Left kidney (tissue), 2 donors: ENCODE results near the gene POP4. TPM values are rescaled to one million over a fixed set of nuclear protein-coding genes. Genes with fewer than 3 reads are reported as not detected.

Experiments
- DNase-seq: peaks from one replicate; pipeline ENCODE4 v3.0.0-alpha.2; 2013
- polyA plus RNA-seq: library from polyadenylated mRNA; unstranded; fragments of 120-200 nt; gene quantifications from one replicate; pipeline ENCODE4 v1.2.1, GENCODE V29; 2013; ENCODE audit not compliant: insufficient read length

Gene POP4
- polyA plus RNA-seq, 1 donor: 66.2 TPM

DNA sequence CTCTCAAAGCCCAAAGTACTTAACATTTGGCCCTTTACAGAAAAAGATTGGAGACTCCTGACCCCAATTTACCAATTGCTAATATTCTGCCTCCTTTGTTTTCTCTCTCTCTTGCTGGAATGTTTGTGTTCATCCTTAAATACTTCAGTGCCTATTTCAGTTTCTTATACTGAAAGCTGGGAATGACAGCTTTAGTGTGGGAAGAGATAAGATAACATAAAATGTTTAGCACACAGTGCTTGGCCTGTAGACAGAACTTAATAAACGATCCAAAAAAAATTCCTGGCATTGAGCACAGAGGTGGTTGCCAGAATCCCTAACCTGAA, 56.2 kb downstream of the POP4 start:
- DNase-seq: no peak

DNA sequence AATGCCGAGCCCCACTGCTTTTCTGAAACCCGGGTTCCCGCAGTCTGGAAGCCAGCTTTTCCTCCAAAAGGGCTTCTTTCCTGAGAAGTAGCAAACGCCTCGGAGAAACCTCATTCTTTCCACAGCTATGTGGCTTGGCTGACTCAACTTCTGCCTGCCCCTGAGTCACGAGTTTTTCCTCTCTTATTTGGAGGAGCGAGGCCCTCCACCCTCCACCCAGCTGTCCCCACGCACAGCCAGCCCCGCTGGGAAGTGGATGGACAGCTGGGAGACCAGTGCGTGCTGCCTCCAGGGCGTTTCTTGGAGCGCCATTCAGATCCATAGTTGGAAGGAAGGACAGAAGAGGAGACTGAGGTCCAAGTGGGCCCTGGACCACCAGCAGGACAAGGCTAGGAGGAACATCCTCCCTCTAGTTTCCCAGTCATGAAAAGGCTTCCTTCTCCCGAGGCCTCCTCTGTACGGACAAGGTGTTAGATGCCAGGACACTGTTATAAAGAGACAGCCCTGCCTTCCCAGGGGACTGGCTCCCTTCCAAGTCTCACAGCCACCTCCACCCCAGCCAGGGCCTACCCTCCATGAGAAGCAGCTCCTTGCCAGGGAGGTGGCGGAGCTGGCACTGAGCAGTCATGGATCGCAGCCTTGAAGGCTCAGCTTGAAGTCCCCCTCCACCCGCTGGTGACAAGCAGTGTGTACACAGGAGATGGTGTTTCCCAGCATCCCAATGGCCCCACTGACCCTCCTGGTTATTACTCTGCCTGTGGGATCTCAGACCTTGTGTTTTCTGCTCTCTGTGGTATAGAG, 56.7 kb downstream of the POP4 start:
- DNase-seq: no peak

- no peak for DNase-seq
These were observed 58.0 kb downstream of the POP4 start for GRCh38 chr19:29663861-29664752.

DNA sequence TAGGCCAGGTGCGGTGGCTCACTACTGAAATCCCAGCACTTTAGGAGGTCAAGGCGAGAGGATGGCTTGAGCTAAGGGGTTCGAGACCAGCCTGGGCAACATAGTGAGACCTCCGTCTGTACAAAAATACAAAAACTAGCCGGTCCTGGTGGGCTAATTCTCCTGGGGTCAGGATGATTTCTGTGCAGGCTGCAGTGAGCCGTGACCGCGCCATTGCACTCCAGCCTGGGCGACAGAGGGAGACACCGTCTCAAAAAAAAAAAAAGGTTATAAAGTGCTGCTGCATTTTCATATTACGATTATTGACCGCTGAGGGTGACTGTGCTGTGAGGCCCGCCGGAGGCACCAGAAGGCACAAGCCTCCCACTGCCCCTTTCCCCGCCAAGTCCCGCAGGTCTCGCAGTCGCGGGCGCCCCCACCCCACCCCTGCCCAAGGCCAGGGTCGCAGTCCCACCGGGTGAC, 58.7 kb downstream of the POP4 start:
- DNase-seq: no peak

GRCh38 chr19:29665215-29665825, 59.2 kb downstream of the POP4 start, which contains the start of gene PLEKHF1:
Gene PLEKHF1, plus strand, starts transcription at chr19:29665461. Its CDS starts 8,379 bp downstream, at chr19:29673840.
- DNase-seq: peak; percentile 83

GRCh38 chr19:29665826-29666577, 59.9 kb downstream of the POP4 start:
- DNase-seq: no peak

Other genes starting within 250 kb of the POP4 start
- gene VSTM2B, start 80.3 kb upstream of the POP4 start, polyA plus RNA-seq: 1.1 TPM
- 1.2 TPM for gene PLEKHF1, start 59.2 kb downstream of the POP4 start, polyA plus RNA-seq
- 27.9 TPM for gene C19orf12, start 109.0 kb downstream of the POP4 start, polyA plus RNA-seq
- 10.8 TPM for gene CCNE1, start 205.7 kb downstream of the POP4 start, polyA plus RNA-seq